SK-N-SH (cell line): ENCODE results near the gene USP48.

Source experiments
- EP300 ChIP-seq, 2 experiments: IDR thresholded peaks; 2 replicates each; pipeline versions ENCODE4 v1.4.0 to v1.6.1; 2012; ENCODE audit warnings: borderline replicate concordance in 1 of 2, low read depth in 1 of 2, low read length in 1 of 2
- RAD21 ChIP-seq: IDR thresholded peaks from 2 replicates; pipeline ENCODE4 v1.6.1; 2012; ENCODE audit warnings: mild to moderate bottlenecking, low read length
- RXRA ChIP-seq: IDR thresholded peaks from 2 replicates; pipeline ENCODE4 v1.4.0; 2012; ENCODE audit warnings: low read depth, mild to moderate bottlenecking, borderline replicate concordance
- TF ChIP-seq, protein P1 (sequence below): fragments of 200-600 bp; sonication (generic); IDR thresholded peaks from 2 replicates; pipeline ENCODE4 v1.6.1; 2017; ENCODE audit warnings: antibody characterized with exemption, mild to moderate bottlenecking, moderate library complexity

GRCh38 chr1:21820597-21821232, 37.8 kb upstream of the USP48 start:
- TF ChIP-seq, protein P1, sequence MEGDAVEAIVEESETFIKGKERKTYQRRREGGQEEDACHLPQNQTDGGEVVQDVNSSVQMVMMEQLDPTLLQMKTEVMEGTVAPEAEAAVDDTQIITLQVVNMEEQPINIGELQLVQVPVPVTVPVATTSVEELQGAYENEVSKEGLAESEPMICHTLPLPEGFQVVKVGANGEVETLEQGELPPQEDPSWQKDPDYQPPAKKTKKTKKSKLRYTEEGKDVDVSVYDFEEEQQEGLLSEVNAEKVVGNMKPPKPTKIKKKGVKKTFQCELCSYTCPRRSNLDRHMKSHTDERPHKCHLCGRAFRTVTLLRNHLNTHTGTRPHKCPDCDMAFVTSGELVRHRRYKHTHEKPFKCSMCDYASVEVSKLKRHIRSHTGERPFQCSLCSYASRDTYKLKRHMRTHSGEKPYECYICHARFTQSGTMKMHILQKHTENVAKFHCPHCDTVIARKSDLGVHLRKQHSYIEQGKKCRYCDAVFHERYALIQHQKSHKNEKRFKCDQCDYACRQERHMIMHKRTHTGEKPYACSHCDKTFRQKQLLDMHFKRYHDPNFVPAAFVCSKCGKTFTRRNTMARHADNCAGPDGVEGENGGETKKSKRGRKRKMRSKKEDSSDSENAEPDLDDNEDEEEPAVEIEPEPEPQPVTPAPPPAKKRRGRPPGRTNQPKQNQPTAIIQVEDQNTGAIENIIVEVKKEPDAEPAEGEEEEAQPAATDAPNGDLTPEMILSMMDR = no peak
- TF ChIP-seq RAD21 (no peak), EP300 (IDR thresholded peaks at IDR 0.05; ENCODE audit: borderline replicate concordance in 1 of 2, low read depth in 1 of 2, low read length in 1 of 2) (no peak), RXRA (no peak)
